HEK293 (cell line): ENCODE measurements around the gene DEAF1.
A peak's percentile ranks its signal among the peaks of the same experiment; 100 is the strongest.

Source experiments
- CTCF ChIA-PET: fragments of 350-600 bp; formaldehyde crosslinking; extraction: SDS; loops from one replicate; lab custom pipeline; 2021; ENCODE audit warnings: antibody characterized with exemption; lab: Yijun Ruan, JAX
- POLR2A ChIA-PET: fragments of 300-600 bp; formaldehyde crosslinking; extraction: SDS; loops from one replicate; lab custom pipeline; 2020; ENCODE audit warnings: antibody characterized with exemption, inconsistent platforms; lab: Yijun Ruan, JAX
- H3K27ac ChIP-seq: fragments of 200-500 bp; sonication (Bioruptor generic); 2 replicates; pipeline ENCODE4 v1.5.1; 2014; ENCODE audit warnings: low read depth, low read length, control low read depth, inconsistent platforms; ENCODE audit errors: extremely low read depth
- H3K36me3 ChIP-seq, 2 experiments: fragments of 200-500 bp in 1 of 2; sonication (Bioruptor generic) in 1 of 2; 1 replicate in 1 of 2; 2 replicates in 1 of 2; pipeline ENCODE4 v1.5.1; 2014 to 2017; ENCODE audit warnings: inconsistent platforms in 2 of 2, low read length in 2 of 2; ENCODE audit not compliant: control insufficient read depth in 2 of 2, insufficient read depth in 1 of 2
- H3K4me1 ChIP-seq: fragments of 200-500 bp; sonication (Bioruptor generic); 2 replicates; pipeline ENCODE4 v1.5.1; 2014; ENCODE audit warnings: mild to moderate bottlenecking, low read length, inconsistent platforms; ENCODE audit not compliant: control insufficient read depth, insufficient read depth
- H3K4me3 ChIP-seq: 2 replicates; pipeline ENCODE4 v1.5.1; 2011; ENCODE audit warnings: low read depth, mild to moderate bottlenecking, control low read depth, low read length, moderate library complexity
- H3K9me3 ChIP-seq: fragments of 200-500 bp; sonication (Bioruptor generic); 2 replicates; pipeline ENCODE4 v1.5.1; 2014; ENCODE audit warnings: low read depth, low read length, inconsistent platforms; ENCODE audit not compliant: control insufficient read depth, insufficient read depth
- CTCF ChIP-seq: fragments of 450-650 bp; formaldehyde crosslinking; IDR thresholded peaks from 2 replicates; pipeline ENCODE4 v1.5.1; 2016; ENCODE audit warnings: missing biosample characterization, missing genetic modification characterization
- PRDM10 ChIP-seq: fragments of 450-650 bp; formaldehyde crosslinking; IDR thresholded peaks from 2 replicates; pipeline ENCODE4 v1.5.1; 2016; ENCODE audit warnings: missing biosample characterization, missing genetic modification characterization
- PRDM2 ChIP-seq: fragments of 450-650 bp; formaldehyde crosslinking; IDR thresholded peaks from 2 replicates; pipeline ENCODE4 v1.5.1; 2016; ENCODE audit warnings: missing biosample characterization, missing genetic modification characterization, borderline replicate concordance
- ZBTB8A ChIP-seq: fragments of 450-650 bp; formaldehyde crosslinking; IDR thresholded peaks from 2 replicates; pipeline ENCODE4 v1.5.1; 2016; ENCODE audit warnings: missing biosample characterization, missing genetic modification characterization
- ZNF140 ChIP-seq: fragments of 450-650 bp; formaldehyde crosslinking; IDR thresholded peaks from 2 replicates; pipeline ENCODE4 v1.5.1; 2016; ENCODE audit warnings: missing biosample characterization, missing genetic modification characterization
- ZNF18 ChIP-seq: fragments of 450-650 bp; formaldehyde crosslinking; IDR thresholded peaks from 2 replicates; pipeline ENCODE4 v1.5.1; 2016; ENCODE audit warnings: missing biosample characterization, missing genetic modification characterization
- ZNF184 ChIP-seq: fragments of 450-650 bp; IDR thresholded peaks from 2 replicates; pipeline ENCODE4 v1.5.1; 2018; ENCODE audit warnings: missing biosample characterization, mild to moderate bottlenecking, missing genetic modification characterization
- ZNF223 ChIP-seq: fragments of 450-650 bp; formaldehyde crosslinking; IDR thresholded peaks from 2 replicates; pipeline ENCODE4 v1.5.1; 2016; ENCODE audit warnings: missing biosample characterization, missing genetic modification characterization
- ZNF23 ChIP-seq: fragments of 450-650 bp; formaldehyde crosslinking; IDR thresholded peaks from 2 replicates; pipeline ENCODE4 v1.5.1; 2016; ENCODE audit warnings: missing biosample characterization, missing genetic modification characterization, borderline replicate concordance
- ZNF394 ChIP-seq: fragments of 450-650 bp; formaldehyde crosslinking; IDR thresholded peaks from 2 replicates; pipeline ENCODE4 v1.5.1; 2016; ENCODE audit warnings: missing biosample characterization, missing genetic modification characterization, mild to moderate bottlenecking, moderate library complexity, borderline replicate concordance
- ZNF48 ChIP-seq: fragments of 450-650 bp; formaldehyde crosslinking; IDR thresholded peaks from 2 replicates; pipeline ENCODE4 v1.5.1; 2016; ENCODE audit warnings: missing biosample characterization, missing genetic modification characterization
- ZNF654 ChIP-seq: fragments of 450-650 bp; formaldehyde crosslinking; IDR thresholded peaks from 2 replicates; pipeline ENCODE4 v1.5.1; 2016; ENCODE audit warnings: low read depth, missing biosample characterization, missing genetic modification characterization

Gene DEAF1

GRCh38 chr11:665062-665703, 29.8 kb downstream of the DEAF1 start:
- CTCF ChIA-PET: no interaction called here
- POLR2A ChIA-PET: interaction anchor here (0.6 kb wide), 2 partner anchors 15 to 149 kb away, joined by 3 read pairs; no protein-coding TSS in a partner anchor
- Histone ChIP-seq H3K4me3 (no peak overlapping the region), H3K36me3 (peaks cover 4 to 85% of the 10 kb centered on the region in 2 experiments; a peak in 2 of 3 replicates), H3K4me1 (no peaks in the 10 kb centered on the region), H3K9me3 (no peaks in the 10 kb centered on the region), H3K27ac (no peak overlapping the region)
- TF ChIP-seq ZNF18 (tag by site-specific recombination) (peak; percentile 82), ZNF223 (no peak)

GRCh38 chr11:662689-663274, 32.2 kb downstream of the DEAF1 start:
- Histone ChIP-seq H3K4me1 (no peaks in the 10 kb centered on the region), H3K9me3 (no peaks in the 10 kb centered on the region), H3K36me3 (peaks cover 8 to 90% of the 10 kb centered on the region in 2 experiments; a peak in 2 of 3 replicates), H3K4me3 (no peak overlapping the region), H3K27ac (no peak overlapping the region)
- CTCF ChIA-PET: interaction anchor here (0.6 to 1.6 kb wide), 5 partner anchors 12 to 96 kb away, joined by 3 to 4 read pairs (median 3); partner anchors contain the start of genes DEAF1 and TMEM80
- TF ChIP-seq ZNF394: no peak
- peak; percentile 55; the same call in 1 of the 2 replicates for TF ChIP-seq CTCF (tag by site-specific recombination)
- no peak for TF ChIP-seq ZNF184 (tag by site-specific recombination)
- TF ChIP-seq ZNF48 (tag by site-specific recombination): no peak
- no peak for TF ChIP-seq ZNF140 (tag by site-specific recombination)
- no peak for TF ChIP-seq PRDM2 (tag by site-specific recombination)
- no peak for TF ChIP-seq PRDM10
- TF ChIP-seq ZNF654: peak; percentile 34
- no peak for TF ChIP-seq ZBTB8A
- TF ChIP-seq ZNF23 (tag by site-specific recombination): no peak
- POLR2A ChIA-PET: no interaction called here
